ENCODE data around the gene SMG7.

Gene SMG7

GRCh38 chr1:183467687-183468086 is 4.6 kb upstream of the SMG7 start:
- no peak for DNase-seq (ENCODE audit: low read depth)

DNA sequence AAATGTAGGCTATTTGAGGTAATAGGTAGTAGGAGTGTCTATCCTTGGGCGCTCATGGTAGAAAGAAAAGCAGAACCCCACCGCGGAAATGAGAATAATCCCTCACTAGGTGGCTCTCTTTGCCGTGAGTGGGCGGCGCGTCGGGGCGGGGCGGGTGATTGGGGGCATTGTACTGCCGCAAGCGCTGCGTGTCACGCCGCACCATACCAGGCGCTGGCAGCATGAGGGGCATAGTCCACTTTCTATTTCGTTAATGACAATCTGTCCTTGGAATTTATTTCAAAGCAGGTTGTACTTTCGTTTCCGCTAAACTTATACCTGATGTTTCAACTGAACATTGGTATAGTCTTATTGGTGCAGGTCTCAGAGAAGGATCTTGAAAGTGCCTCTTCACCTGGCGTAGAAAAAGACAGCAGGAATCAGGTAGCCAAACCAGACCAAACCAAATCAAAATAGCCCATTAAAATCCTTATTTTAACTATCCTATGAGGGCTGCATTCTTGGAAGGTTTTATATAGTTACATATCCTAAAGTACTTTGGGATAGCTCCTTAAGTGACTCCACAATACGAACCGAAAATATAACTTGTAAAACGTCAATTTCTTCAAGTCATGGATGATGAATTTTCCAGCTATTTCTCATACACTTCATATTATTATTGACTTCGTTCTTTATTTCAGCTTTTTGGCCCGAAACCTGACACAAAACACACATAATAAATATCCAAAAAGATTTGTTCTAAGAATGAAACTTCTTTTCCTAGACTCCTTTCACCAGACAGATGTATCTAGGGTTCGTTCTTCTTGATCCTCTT is 1.9 kb upstream of the SMG7 start:
- DNase-seq (ENCODE audit: low read depth): peak; percentile 84

DNA sequence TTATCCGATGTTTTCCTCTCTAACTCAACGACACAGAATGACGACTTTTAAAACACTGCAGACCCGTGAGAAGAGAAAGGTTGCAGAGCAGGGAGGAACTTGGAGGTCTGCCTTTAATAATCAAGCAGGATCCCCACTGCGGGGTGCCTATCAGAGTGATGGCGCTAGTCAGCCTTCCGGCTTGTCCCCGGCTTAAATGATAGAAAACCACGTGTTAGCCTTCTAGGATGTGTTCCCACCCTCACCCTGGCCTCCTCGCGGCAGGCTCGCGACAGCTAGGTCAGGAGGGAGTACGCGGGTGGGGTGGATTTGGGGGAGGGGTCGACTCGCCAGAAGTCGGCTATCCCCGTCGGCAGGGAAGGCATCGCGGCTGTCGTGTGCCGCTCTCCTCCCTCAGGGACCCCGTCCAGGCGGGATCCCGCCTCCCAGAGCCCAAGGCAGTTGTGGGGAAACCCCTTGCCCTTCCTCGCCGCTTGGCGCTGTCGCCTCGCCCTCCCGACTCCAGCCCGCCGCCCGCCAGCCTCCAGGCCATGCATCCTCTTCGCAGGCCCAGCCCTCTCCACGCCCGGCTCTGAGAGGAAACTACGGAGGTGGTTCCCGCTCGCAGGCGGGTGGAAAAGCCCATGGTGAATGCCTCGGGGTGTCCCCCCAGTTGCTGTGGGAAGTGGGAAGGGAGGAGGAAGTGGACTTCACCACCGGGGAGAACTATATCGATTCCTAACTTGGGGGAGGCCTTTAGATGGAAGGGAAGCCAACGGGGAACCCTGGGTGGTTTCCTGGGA is 1.1 kb upstream of the SMG7 start:
- DNase-seq (ENCODE audit: low read depth): peak; percentile 45

DNA sequence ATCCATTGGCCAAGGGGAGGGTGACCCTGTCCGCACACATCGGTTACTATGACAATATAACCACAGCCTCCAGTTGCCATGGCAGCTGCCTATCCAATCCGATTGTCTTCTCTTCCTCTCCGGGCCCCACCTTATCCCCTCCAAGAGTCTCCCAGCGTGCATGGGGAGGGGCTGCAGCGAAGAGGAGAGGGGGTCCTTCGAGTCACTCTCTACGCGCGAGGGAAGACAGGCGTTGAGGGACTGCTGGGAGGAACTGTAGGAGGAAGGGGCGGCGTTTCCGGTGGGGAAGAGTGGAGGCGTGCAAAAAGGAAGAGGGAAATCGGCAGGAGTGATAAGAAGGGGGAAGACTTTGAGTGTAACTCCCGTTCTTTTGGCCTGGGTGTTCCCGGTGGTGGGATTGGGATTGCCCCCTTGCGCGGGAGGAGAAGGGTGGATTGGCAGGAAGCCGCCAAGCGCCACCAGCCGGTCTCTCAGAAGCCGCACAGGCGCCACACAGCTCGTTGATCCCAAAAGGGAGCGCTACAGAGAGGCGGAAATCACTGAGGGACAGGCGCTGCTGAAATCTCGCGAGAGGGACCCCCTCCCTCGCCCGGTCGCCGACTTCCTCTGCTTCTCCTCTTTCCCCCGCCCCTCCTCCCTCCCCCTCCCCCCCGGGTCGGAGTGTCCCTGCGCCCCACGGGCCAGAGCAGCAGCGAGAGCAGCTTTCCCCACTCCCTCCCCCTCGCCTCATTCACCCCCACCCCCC is 384 bp upstream of the SMG7 start:
- DNase-seq (ENCODE audit: low read depth): peak; percentile 97

GRCh38 chr1:183473217-183473536 is 878 bp downstream of the SMG7 start:
- no peak for DNase-seq (ENCODE audit: low read depth)

DNA sequence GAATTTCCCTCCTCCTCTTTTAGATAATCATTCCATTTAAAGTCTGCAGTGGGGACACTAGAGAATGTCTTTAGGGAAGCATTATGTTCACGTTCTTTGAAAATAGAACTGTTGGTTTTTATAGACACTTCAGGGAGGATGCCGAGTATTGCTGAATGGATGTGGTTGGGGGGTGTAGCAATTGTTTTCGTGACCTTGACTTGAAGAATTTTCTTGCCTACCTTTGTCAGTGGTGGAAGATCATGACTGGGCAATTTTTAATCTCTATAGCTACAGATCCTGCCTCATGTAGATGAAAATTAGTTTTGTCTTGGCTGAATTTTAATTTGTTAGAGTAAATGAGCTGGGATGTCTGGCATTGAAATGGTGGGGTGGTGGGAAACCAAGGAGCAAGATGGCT is 3.8 kb downstream of the SMG7 start:
- DNase-seq (ENCODE audit: low read depth): no peak

DNA sequence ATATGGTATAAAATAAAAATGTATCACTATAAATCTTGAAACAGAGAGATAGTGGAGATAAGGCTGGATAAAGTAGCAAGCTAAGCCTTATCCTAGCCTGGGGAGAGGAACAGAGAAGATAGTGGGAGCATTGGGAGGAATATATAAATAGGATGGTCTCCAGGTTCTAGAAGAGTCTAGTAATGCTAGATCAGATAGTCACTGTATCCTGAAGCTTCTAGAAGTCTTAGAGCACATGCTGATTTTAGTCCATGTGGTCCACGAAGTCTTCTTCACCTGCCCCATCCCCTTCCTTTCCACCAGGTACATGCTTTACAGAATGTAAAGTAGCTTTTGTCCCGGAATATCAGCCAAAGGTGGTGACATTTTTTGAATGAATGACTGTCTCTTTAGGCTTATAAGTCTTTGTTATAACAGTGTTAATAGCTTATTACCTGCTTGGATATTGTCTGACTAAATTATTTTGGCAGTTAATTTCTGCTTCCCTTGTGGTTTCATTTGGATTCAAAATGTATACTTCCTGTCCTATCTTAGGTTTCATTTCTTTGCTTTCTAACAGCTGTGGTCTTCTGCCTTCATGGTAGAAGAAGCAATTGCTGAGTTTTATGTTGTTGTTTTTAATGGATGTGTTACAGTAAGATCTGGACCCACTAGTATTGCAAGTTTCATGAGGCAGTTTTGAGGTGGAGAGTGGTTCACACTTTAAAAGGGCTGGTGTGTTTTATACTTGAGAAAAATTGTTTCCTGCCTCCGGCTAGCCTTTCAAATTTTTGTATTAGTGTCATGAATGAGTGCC is 5.9 kb downstream of the SMG7 start:
- no peak for DNase-seq (ENCODE audit: low read depth)

DNA sequence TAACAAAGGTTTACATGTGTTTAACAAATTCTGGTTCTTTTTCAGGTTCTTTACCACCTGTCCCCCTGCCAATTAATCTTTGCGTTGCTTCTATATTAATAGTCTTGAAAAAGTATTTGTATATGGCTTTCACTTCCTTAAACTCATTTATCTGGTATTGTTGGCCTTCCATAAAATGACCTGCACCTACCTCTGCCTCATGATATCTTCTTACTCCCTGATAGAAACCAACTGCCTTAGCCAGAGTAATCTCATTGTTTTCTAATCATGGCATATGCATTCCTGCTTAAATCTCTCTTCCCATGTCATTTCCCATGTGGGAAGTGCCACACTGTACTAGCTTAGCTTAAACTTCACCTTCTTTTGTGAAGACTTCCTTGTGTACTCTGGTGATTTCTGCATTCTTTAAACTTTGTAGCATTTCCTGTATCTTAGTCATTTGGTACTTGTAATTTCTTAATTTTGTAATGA is 8.7 kb downstream of the SMG7 start:
- no peak for DNase-seq (ENCODE audit: low read depth)

- DNase-seq (ENCODE audit: low read depth): no peak
Measured at GRCh38 chr1:183483224-183483623, 10.9 kb downstream of the SMG7 start.

DNA sequence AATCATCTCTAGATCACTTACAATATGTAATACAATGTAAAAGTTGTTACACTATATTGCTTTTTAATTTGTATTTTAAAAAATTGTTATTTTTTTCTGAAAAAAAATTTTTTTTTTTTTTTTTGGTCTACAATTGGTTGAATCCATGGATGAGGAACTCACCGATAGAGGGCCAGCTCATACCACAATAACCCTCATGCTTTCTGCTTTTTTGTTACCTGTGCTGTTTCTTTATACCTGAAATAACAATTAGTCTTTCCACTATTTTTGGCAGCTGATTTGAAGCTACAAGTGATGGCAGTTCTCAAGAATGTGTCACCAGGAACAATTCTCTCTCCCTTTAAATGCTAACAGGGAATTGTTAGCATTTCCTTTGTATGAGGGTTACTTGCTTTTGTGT is 12.0 kb downstream of the SMG7 start:
- DNase-seq (ENCODE audit: low read depth): no peak

- DNase-seq (ENCODE audit: low read depth): no peak
Measured at GRCh38 chr1:183484851-183485250, 12.6 kb downstream of the SMG7 start.

DNA sequence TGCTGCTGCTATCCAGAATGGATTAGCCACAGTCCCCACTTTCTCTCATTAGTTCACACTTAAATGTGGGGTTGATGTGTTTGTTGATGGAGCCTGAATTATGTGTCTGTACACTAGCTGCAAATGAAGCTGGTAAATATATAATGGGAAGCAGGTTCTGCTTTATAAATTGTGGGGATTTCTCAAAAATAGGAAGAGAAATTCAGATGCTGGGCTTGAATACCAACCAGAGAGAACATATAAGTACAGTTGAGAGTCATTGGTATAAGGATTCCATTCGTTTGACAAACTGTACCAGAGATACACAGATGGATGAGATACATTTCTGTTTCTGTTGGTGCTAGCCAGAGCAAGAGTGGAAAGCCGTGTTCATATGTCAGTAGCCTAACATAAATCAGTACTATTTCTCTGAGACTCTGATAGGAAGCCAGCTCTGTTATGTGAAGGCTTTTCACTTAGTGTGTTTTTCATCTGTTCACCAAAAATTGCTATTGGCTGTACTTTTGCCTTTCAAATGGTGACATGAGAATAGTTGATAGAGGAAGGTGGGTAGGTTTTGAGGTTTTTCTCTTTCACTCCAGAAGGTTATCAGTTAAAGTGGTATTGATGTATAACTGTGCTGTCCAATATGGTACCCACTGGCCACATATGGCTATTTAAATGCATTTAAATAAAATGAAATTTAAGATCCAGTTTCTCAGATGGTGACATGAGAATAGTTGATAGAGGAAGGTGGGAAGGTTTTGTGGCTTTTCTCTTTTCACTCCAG is 15.6 kb downstream of the SMG7 start:
- DNase-seq (ENCODE audit: low read depth): no peak

DNA sequence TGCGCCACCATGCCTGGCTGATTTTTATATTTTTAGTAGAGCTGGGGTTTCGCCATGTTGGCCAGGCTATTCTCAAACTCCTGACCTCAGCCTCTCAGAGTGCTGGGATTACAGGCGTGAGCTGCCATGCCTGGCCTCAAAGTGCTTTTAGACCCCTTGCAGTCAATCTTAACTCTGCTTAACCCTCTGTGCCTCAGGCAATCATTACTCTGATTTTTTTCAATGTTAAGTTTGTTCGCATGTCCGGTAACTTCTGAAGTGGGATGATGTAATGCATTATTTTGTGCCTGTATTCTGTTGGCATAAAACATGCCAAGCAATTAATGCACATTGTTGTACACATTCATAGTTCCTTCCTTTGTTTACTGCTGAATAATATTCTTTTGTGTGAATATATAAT is 18.6 kb downstream of the SMG7 start:
- no peak for DNase-seq (ENCODE audit: low read depth)

GRCh38 chr1:183493540-183494245 is 21.4 kb downstream of the SMG7 start:
- no peak for DNase-seq (ENCODE audit: low read depth)

GRCh38 chr1:183495420-183495819 is 23.1 kb downstream of the SMG7 start:
- DNase-seq (ENCODE audit: low read depth): no peak

DNA sequence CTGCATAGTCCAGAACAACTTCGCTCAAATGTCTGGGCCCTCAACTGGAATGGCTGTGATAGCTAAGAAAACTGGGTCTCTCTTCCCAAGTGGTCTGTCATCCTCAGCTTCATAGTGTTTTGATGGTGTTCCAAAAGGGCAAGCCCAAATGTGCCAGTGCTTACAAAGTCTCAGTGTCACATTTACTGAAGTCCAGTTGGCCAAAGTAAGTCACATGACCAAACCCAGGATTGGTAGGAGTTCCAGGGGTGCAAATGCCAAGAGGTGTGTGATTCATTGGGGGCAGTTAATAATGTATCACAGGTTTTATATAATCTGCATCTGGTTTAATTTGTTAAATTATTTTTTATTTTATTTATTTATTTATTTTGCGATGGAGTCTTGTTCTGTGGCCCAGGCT is 24.9 kb downstream of the SMG7 start:
- DNase-seq (ENCODE audit: low read depth): no peak

GRCh38 chr1:183498342-183498991 is 26.2 kb downstream of the SMG7 start:
- no peak for DNase-seq (ENCODE audit: low read depth)

DNA sequence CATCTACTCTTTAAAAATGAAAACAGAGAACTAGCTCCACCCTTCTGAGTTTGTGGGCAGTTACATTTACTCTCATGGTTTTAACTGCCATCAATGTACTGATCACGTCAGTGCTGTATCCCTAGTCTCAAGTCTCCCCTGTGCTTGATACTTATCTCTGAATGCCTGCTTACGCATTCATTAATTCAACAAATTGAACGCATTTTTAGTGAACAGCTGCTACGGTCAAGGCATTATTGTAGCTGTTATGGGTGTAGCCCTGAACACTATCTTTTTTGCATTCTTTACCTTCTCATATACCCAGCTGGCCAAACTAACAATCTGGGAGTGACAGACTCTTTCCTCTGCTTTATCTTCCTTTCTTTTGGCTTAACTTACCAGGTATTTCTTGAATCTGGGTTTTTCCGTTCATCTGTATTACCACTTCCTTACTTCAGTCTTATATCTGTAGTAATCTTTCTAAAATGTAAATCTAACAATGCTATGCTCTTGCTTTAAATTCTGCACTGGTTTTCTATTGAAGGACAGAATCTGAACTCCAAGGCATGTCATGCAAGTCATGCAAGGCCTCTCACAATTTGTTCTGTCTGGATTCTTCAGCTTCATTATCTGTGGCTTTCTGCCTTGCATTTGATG is 33.3 kb downstream of the SMG7 start:
- DNase-seq (ENCODE audit: low read depth): no peak

- no peak for DNase-seq (ENCODE audit: low read depth)
Measured at GRCh38 chr1:183506561-183506960, 34.3 kb downstream of the SMG7 start.

Data from T follicular helper cell (primary cell).